Measurements from ENCODE around the gene COPZ1.
A peak's percentile ranks its signal among the peaks of the same experiment; 100 is the strongest.
"Not testable (repeated sequence)": the region's sequence is repeated elsewhere in the genome, so short reads cannot be mapped to it uniquely, and the experiment has no call there.

Gene COPZ1

GRCh38 chr12:54330442-54330841 lies 5.5 kb downstream of the COPZ1 start:
- no peak for DNase-seq

- DNase-seq: no peak
These were observed 6.5 kb downstream of the COPZ1 start for GRCh38 chr12:54331461-54331860.

- no peak for DNase-seq
These were observed 8.6 kb downstream of the COPZ1 start for GRCh38 chr12:54333420-54334034.

GRCh38 chr12:54337280-54337842 lies 12.4 kb downstream of the COPZ1 start:
- DNase-seq: peak in 8 of 58 donors; percentile 3 to 19 (median 13)

- DNase-seq: peak in 10 of 58 donors; percentile 5 to 62 (median 16)
These were observed 13.1 kb downstream of the COPZ1 start for GRCh38 chr12:54337854-54338650.

GRCh38 chr12:54338698-54339296 lies 13.9 kb downstream of the COPZ1 start:
- DNase-seq: no peak

GRCh38 chr12:54340846-54341245 lies 15.9 kb downstream of the COPZ1 start:
- DNase-seq: no peak

GRCh38 chr12:54341378-54342300 lies 16.7 kb downstream of the COPZ1 start:
- DNase-seq: no peak

GRCh38 chr12:54349036-54349435 lies 24.1 kb downstream of the COPZ1 start:
- DNase-seq: no peak

- DNase-seq: no peak
These were observed 24.7 kb downstream of the COPZ1 start for GRCh38 chr12:54349679-54350078.

GRCh38 chr12:54350743-54351142 lies 25.8 kb downstream of the COPZ1 start:
- no peak for DNase-seq

GRCh38 chr12:54351341-54351740 lies 26.4 kb downstream of the COPZ1 start:
- no peak for DNase-seq

GRCh38 chr12:54352022-54352531 lies 27.1 kb downstream of the COPZ1 start:
- DNase-seq: peak in 55 of 58 donors; percentile 37 to 87 (median 71)

- peak in 44 of 58 donors; percentile 11 to 73 (median 53) for DNase-seq
These were observed 28.3 kb downstream of the COPZ1 start for GRCh38 chr12:54352891-54353874.

GRCh38 chr12:54354271-54354670 lies 29.3 kb downstream of the COPZ1 start:
- not testable (repeated sequence) for DNase-seq

- no peak for DNase-seq
These were observed 30.3 kb downstream of the COPZ1 start for GRCh38 chr12:54355104-54355815.

GRCh38 chr12:54356228-54356627 lies 31.3 kb downstream of the COPZ1 start:
- DNase-seq: no peak

- DNase-seq: no peak
These were observed 32.0 kb downstream of the COPZ1 start for GRCh38 chr12:54356951-54357356.

Measured in anterior cingulate cortex (tissue), 58 donors.